HCT116 (cell line): ENCODE data around the gene ZBED1. TPM values are rescaled to one million over a fixed set of nuclear protein-coding genes. Genes with fewer than 3 reads are reported as not detected.

Experiments
- ATAC-seq: fragments of 200-7000 bp; cut with Tn5 transposase; 2 replicates; pipeline ENCODE4 v1.9.1; 2020; ENCODE audit warnings: mild to moderate bottlenecking, moderate library complexity
- BruUV-seq: library from RNA; stranded (reverse); fragments of 400-500 nt; replicated peaks from 2 replicates; lab custom pipeline; 2021; lab: Mats Ljungman, UMichigan
- CTCF ChIA-PET: fragments of 300-600 bp; sonication (Branson Sonifier 250); formaldehyde crosslinking; loops from one replicate; lab custom pipeline; 2021; ENCODE audit warnings: antibody characterized with exemption; lab: Charles Lee
- POLR2A ChIA-PET: fragments of 300-600, 350-600 bp; sonication (Branson Sonifier 250); formaldehyde crosslinking; loops from one replicate; lab custom pipeline; 2021; ENCODE audit warnings: antibody characterized with exemption; lab: Charles Lee
- RAD21 ChIA-PET, 2 experiments: fragments of 300-600 bp; sonication (Branson Sonifier 250); formaldehyde crosslinking; loops; one replicate each; lab custom pipeline; 2023; ENCODE audit warnings: low total read pairs in 2 of 2; ENCODE audit not compliant: uncharacterized antibody in 2 of 2, unreplicated experiment in 2 of 2, low non-redundant PET in 1 of 2; lab: Charles Lee
- DNase-seq: peaks from one replicate; pipeline ENCODE4 v3.0.0-alpha.2; 2010; ENCODE audit warnings: low read depth, low spot score
- H2AFZ ChIP-seq: fragments of 200-600 bp; shearing (Covaris generic), sonication (generic); 2 replicates; pipeline ENCODE4 v1.6.1; 2017; ENCODE audit warnings: low read depth, mixed run types, mixed read lengths, antibody characterized with exemption, low read length; ENCODE audit not compliant: poor library complexity, severe bottlenecking
- H3K27ac ChIP-seq: 2 replicates; pipeline ENCODE4 v1.5.1; 2012; ENCODE audit warnings: low read depth, low read length
- H3K27me3 ChIP-seq: fragments of 200-600 bp; sonication (generic); 2 replicates; pipeline ENCODE4 v1.6.1; 2016; ENCODE audit warnings: mixed run types, low read length, mixed read lengths; ENCODE audit not compliant: insufficient read depth
- H3K36me3 ChIP-seq, 2 experiments: fragments of 200-500 bp in 1 of 2; fragments of 200-600 bp in 1 of 2; sonication (Bioruptor generic) in 1 of 2; sonication (generic) in 1 of 2; 2 replicates each; pipeline versions ENCODE4 v1.5.1 to v1.6.1; 2014 to 2016; ENCODE audit warnings: low read length in 2 of 2, inconsistent platforms in 1 of 2, mixed read lengths in 1 of 2, mixed run types in 1 of 2; ENCODE audit not compliant: insufficient read depth in 2 of 2, control insufficient read depth in 1 of 2
- H3K4me1 ChIP-seq, 2 experiments: fragments of 200-600 bp in 1 of 2; sonication (generic) in 1 of 2; 2 replicates each; pipeline versions ENCODE4 v1.5.1 to v1.6.1; 2012 to 2017; ENCODE audit warnings: low read length in 2 of 2, inconsistent platforms in 1 of 2, mild to moderate bottlenecking in 1 of 2, mixed read lengths in 1 of 2, mixed run types in 1 of 2, moderate library complexity in 1 of 2; ENCODE audit not compliant: insufficient read depth in 2 of 2, control insufficient read depth in 1 of 2
- H3K4me2 ChIP-seq: fragments of 200-600 bp; sonication (generic); 2 replicates; pipeline ENCODE4 v1.6.1; 2017; ENCODE audit warnings: mixed run types, low read length, mixed read lengths
- H3K4me3 ChIP-seq, 2 experiments: fragments of 200-600 bp in 1 of 2; sonication (generic) in 1 of 2; replicated peaks in 1 of 2; 2 replicates each; pipeline ENCODE4 v1.5.1; 2011 to 2016; ENCODE audit warnings: low read length in 2 of 2, control low read depth in 1 of 2, low read depth in 1 of 2, mild to moderate bottlenecking in 1 of 2, mixed read lengths in 1 of 2, mixed run types in 1 of 2
- H3K79me2 ChIP-seq: fragments of 200-600 bp; sonication (generic); 2 replicates; pipeline ENCODE4 v1.6.1; 2017; ENCODE audit warnings: mild to moderate bottlenecking, mixed run types, low read length, moderate library complexity, mixed read lengths; ENCODE audit not compliant: insufficient read depth
- H3K9ac ChIP-seq: fragments of 200-600 bp; sonication (generic); 2 replicates; pipeline ENCODE4 v1.6.1; 2016; ENCODE audit warnings: low read length, mixed read lengths
- H3K9me2 ChIP-seq: fragments of 200-600 bp; sonication (generic), shearing (Covaris generic); 2 replicates; pipeline ENCODE4 v1.6.1; 2017; ENCODE audit warnings: mixed run types, mild to moderate bottlenecking, moderate library complexity; ENCODE audit not compliant: insufficient read depth
- H3K9me3 ChIP-seq, 2 experiments: fragments of 200-500 bp in 1 of 2; fragments of 200-600 bp in 1 of 2; sonication (Bioruptor generic) in 1 of 2; sonication (generic) in 1 of 2; 2 replicates each; pipeline ENCODE4 v1.6.1; 2014 to 2017; ENCODE audit warnings: low read length in 2 of 2, mixed read lengths in 2 of 2, inconsistent platforms in 1 of 2, low read depth in 1 of 2, mild to moderate bottlenecking in 1 of 2, mixed run types in 1 of 2, moderate library complexity in 1 of 2; ENCODE audit not compliant: control insufficient read depth in 1 of 2, insufficient read depth in 1 of 2
- H4K20me1 ChIP-seq: fragments of 200-600 bp; sonication (generic), shearing (Covaris generic); 2 replicates; pipeline ENCODE4 v1.6.1; 2017; ENCODE audit warnings: mixed run types, mild to moderate bottlenecking, moderate library complexity; ENCODE audit not compliant: insufficient read depth
- CBX3 ChIP-seq: IDR thresholded peaks from 2 replicates; pipeline ENCODE4 v1.6.1; 2012; ENCODE audit warnings: low read depth
- CEBPB ChIP-seq: IDR thresholded peaks from 2 replicates; pipeline ENCODE4 v1.6.1; 2012; ENCODE audit warnings: low read depth
- EZH2phosphoT487 ChIP-seq: fragments of 200-600 bp; IDR thresholded peaks from 2 replicates; pipeline ENCODE4 v1.6.1; 2018; ENCODE audit warnings: antibody characterized with exemption, borderline replicate concordance
- JUND ChIP-seq: IDR thresholded peaks from 2 replicates; pipeline ENCODE4 v1.6.1; 2012
- POLR2AphosphoS5 ChIP-seq: IDR thresholded peaks from 2 replicates; pipeline ENCODE4 v1.6.1; 2011; ENCODE audit warnings: mild to moderate bottlenecking, low read depth, low read length, moderate library complexity
- SP1 ChIP-seq: IDR thresholded peaks from 2 replicates; pipeline ENCODE4 v1.6.1; 2012; ENCODE audit warnings: low read depth
- YY1 ChIP-seq: IDR thresholded peaks from 2 replicates; pipeline ENCODE4 v1.6.1; 2011; ENCODE audit warnings: low read length, low read depth, moderate library complexity, mild to moderate bottlenecking; ENCODE audit not compliant: insufficient replicate concordance; ENCODE audit errors: extremely low read depth
- ZNF274 ChIP-seq: fragments of 200-500 bp; sonication (Bioruptor generic); IDR thresholded peaks from 2 replicates; pipeline ENCODE4 v1.6.1; 2014; ENCODE audit warnings: mild to moderate bottlenecking, low read depth, low read length, inconsistent platforms
- intact Hi-C: fragments of 100-400 bp; cut with micrococcal nuclease; formaldehyde crosslinking; loops from 2 replicates; pipeline ENCODE4 v1.10.0; 2022
- total RNA-seq: library from RNA; stranded (reverse); gene quantifications from one replicate; pipeline ENCODE4 v1.2.1, GENCODE V29; 2021; ENCODE audit not compliant: unreplicated experiment
- TF ChIP-seq, protein P1 (sequence below): IDR thresholded peaks from 2 replicates; pipeline ENCODE4 v1.6.1; 2012
- TF ChIP-seq, protein P2 (sequence below): IDR thresholded peaks from 2 replicates; pipeline ENCODE4 v1.6.1; 2011; ENCODE audit warnings: mild to moderate bottlenecking, low read length, moderate library complexity; ENCODE audit not compliant: insufficient replicate concordance; ENCODE audit errors: extremely low read depth

ZBED1 gene
- total RNA-seq, 1 experiment from 2014 or later = 21.0 TPM

DNA sequence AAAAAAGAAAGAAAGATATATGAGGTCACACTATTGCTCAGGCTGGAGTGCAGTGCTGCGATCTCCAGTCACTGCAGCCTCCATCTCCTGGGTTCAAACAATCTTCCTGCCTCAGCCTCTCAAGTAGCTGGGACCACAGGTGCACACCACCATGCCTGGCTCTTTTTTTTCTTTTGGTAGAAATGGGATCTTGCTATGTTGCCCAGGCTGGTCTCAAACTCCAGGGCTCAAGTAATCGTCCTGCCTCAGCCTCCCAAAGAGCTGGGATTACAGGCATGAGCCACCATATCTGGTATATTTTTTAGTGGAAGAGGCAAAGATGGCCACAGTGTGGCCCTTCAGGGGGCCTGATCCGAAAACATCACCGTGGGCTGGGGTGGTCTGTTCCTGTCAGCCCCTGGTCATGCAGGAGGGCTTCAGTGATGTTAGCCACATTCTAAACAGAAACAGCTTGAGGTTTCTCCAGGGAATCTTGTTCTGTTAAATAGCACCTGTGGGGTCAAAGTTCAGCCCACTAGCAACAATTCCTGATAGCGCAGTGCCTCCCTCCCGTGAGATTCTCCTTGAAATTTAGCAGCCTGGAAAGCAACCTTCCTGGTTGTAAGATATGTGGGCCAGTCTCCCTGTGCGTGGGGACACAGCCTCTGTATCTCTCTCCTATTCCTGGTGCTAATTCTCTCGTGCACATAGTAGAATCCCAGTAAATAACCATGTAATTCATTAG is 7.3 kb upstream of the ZBED1 start:
- ChIA-PET RAD21 (no interaction called here), POLR2A (no interaction called here), CTCF (no interaction called here)
- intact Hi-C loops = no loop called here
- no peak overlapping the region for H3K4me2 ChIP-seq
- H3K4me1 ChIP-seq = no peaks in the 10 kb centered on the region
- DNase-seq (no peak), ATAC-seq (no peak)
- no peak overlapping the region for H3K4me3 ChIP-seq
- H3K9me3 ChIP-seq = no peaks in the 10 kb centered on the region
- no peaks in the 10 kb centered on the region for H3K36me3 ChIP-seq
- H3K27ac ChIP-seq = no peak overlapping the region
- no peak overlapping the region for H2AFZ ChIP-seq
- no peaks in the 10 kb centered on the region for H3K27me3 ChIP-seq
- H3K79me2 ChIP-seq = no peaks in the 10 kb centered on the region
- TF ChIP-seq EZH2phosphoT487 (no peak), SP1 (no peak), CBX3 (no peak), POLR2AphosphoS5 (no peak), YY1 (no peak), JUND (no peak), CEBPB (no peak), ZNF274 (no peak)
- TF ChIP-seq, protein P1, sequence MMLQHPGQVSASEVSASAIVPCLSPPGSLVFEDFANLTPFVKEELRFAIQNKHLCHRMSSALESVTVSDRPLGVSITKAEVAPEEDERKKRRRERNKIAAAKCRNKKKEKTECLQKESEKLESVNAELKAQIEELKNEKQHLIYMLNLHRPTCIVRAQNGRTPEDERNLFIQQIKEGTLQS = no peak
- TF ChIP-seq, protein P2, sequence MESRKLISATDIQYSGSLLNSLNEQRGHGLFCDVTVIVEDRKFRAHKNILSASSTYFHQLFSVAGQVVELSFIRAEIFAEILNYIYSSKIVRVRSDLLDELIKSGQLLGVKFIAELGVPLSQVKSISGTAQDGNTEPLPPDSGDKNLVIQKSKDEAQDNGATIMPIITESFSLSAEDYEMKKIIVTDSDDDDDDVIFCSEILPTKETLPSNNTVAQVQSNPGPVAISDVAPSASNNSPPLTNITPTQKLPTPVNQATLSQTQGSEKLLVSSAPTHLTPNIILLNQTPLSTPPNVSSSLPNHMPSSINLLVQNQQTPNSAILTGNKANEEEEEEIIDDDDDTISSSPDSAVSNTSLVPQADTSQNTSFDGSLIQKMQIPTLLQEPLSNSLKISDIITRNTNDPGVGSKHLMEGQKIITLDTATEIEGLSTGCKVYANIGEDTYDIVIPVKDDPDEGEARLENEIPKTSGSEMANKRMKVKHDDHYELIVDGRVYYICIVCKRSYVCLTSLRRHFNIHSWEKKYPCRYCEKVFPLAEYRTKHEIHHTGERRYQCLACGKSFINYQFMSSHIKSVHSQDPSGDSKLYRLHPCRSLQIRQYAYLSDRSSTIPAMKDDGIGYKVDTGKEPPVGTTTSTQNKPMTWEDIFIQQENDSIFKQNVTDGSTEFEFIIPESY = no peak
- H3K9me2 ChIP-seq = no peaks in the 10 kb centered on the region
- no TSS peak for BruUV-seq
- no peaks in the 10 kb centered on the region for H4K20me1 ChIP-seq
- no peak overlapping the region for H3K9ac ChIP-seq
